IMR-90 (cell line): ENCODE measurements around the gene ERC2. TPM values are rescaled to one million over a fixed set of nuclear protein-coding genes. Genes with fewer than 3 reads are reported as not detected.

ENCODE experiments used
- ATAC-seq: fragments of 200-7000 bp; cut with Tn5 transposase; 2 replicates; pipeline ENCODE4 v1.9.1; 2020; ENCODE audit warnings: low read depth, mild to moderate bottlenecking, moderate library complexity
- BruUV-seq: library from RNA; stranded (reverse); fragments of 400-500 nt; replicated peaks from 2 replicates; lab custom pipeline; 2021; lab: Mats Ljungman, UMichigan
- CTCF ChIA-PET: fragments of 300-600 bp; formaldehyde crosslinking; extraction: SDS; loops from one replicate; lab custom pipeline; 2021; ENCODE audit warnings: antibody characterized with exemption; lab: Yijun Ruan, JAX
- POLR2A ChIA-PET: fragments of 300-600 bp; sonication (Branson Sonifier 250); formaldehyde crosslinking; loops from one replicate; lab custom pipeline; 2022; ENCODE audit warnings: antibody characterized with exemption; ENCODE audit not compliant: unreplicated experiment; lab: Charles Lee
- DNase-seq: peaks from one replicate; pipeline ENCODE4 v3.0.0; 2013
- H2AFZ ChIP-seq: replicated peaks from 2 replicates; pipeline ENCODE3; 2013; ENCODE audit warnings: low read length, mild to moderate bottlenecking; ENCODE audit not compliant: poor library complexity
- H2AK5ac ChIP-seq: 2 replicates; pipeline ENCODE4 v1.6.1; 2013; ENCODE audit warnings: low read depth, low read length, inconsistent platforms
- H2AK9ac ChIP-seq: replicated peaks from 2 replicates; pipeline ENCODE3; 2013; ENCODE audit warnings: mild to moderate bottlenecking, low read depth, low read length, moderate library complexity; ENCODE audit not compliant: poor library complexity
- H2BK120ac ChIP-seq: 2 replicates; pipeline ENCODE4 v1.6.1; 2013; ENCODE audit warnings: low read depth, low read length, inconsistent platforms
- H2BK15ac ChIP-seq: 3 replicates; pipeline ENCODE4 v1.6.1; 2013; ENCODE audit warnings: low read depth, low read length, inconsistent platforms
- H2BK20ac ChIP-seq: 2 replicates; pipeline ENCODE4 v1.6.1; 2013; ENCODE audit warnings: low read depth, mild to moderate bottlenecking, inconsistent platforms, low read length, moderate library complexity
- H2BK5ac ChIP-seq: 2 replicates; pipeline ENCODE4 v1.6.1; 2013; ENCODE audit warnings: mild to moderate bottlenecking, low read depth, low read length, inconsistent platforms; ENCODE audit not compliant: poor library complexity, severe bottlenecking
- H3K14ac ChIP-seq: replicated peaks from 2 replicates; pipeline ENCODE4 v1.6.1; 2013; ENCODE audit warnings: low read depth, low read length, inconsistent platforms
- H3K18ac ChIP-seq: 2 replicates; pipeline ENCODE4 v1.6.1; 2013; ENCODE audit warnings: low read depth, low read length, control low read depth
- H3K23ac ChIP-seq: 2 replicates; pipeline ENCODE4 v1.6.1; 2013; ENCODE audit warnings: low read depth, low read length, inconsistent platforms
- H3K27ac ChIP-seq: 2 replicates; pipeline ENCODE4 v1.5.1; 2013; ENCODE audit warnings: mild to moderate bottlenecking, control low read depth, low read length; ENCODE audit not compliant: insufficient read depth
- H3K27me3 ChIP-seq: 2 replicates; pipeline ENCODE4 v1.6.1; 2013; ENCODE audit warnings: low read length; ENCODE audit not compliant: control insufficient read depth, insufficient read depth
- H3K36me3 ChIP-seq: 2 replicates; pipeline ENCODE4 v1.6.1; 2013; ENCODE audit warnings: low read length, mixed read lengths; ENCODE audit not compliant: control insufficient read depth, insufficient read depth
- H3K4ac ChIP-seq: 2 replicates; pipeline ENCODE4 v1.6.1; 2013; ENCODE audit warnings: low read depth, low read length, inconsistent platforms
- H3K4me1 ChIP-seq: 2 replicates; pipeline ENCODE4 v1.6.1; 2013; ENCODE audit warnings: low read length, mixed read lengths; ENCODE audit not compliant: control insufficient read depth, insufficient read depth
- H3K4me2 ChIP-seq: 2 replicates; pipeline ENCODE4 v1.6.1; 2013; ENCODE audit warnings: low read depth, mild to moderate bottlenecking, control low read depth, low read length, moderate library complexity
- H3K4me3 ChIP-seq: 2 replicates; pipeline ENCODE4 v1.5.1; 2013; ENCODE audit warnings: low read depth, mild to moderate bottlenecking, control low read depth, low read length, moderate library complexity; ENCODE audit not compliant: insufficient read depth
- H3K56ac ChIP-seq: 2 replicates; pipeline ENCODE4 v1.6.1; 2013; ENCODE audit warnings: low read length, inconsistent platforms; ENCODE audit not compliant: insufficient read depth; ENCODE audit errors: extremely low read depth
- H3K79me1 ChIP-seq, 2 experiments: 2 replicates each; pipeline ENCODE4 v1.6.1; 2013; ENCODE audit warnings: low read length in 2 of 2, inconsistent platforms in 1 of 2, low read depth in 1 of 2
- H3K9ac ChIP-seq: 2 replicates; pipeline ENCODE4 v1.6.1; 2013; ENCODE audit warnings: low read depth, low read length, control low read depth
- H3K9me1 ChIP-seq: 2 replicates; pipeline ENCODE4 v1.6.1; 2013; ENCODE audit warnings: low read length, inconsistent platforms; ENCODE audit not compliant: insufficient read depth
- H3K9me3 ChIP-seq: 2 replicates; pipeline ENCODE4 v1.6.1; 2013; ENCODE audit warnings: low read length; ENCODE audit not compliant: control insufficient read depth, insufficient read depth
- H4K20me1 ChIP-seq: 2 replicates; pipeline ENCODE4 v1.6.1; 2013; ENCODE audit warnings: low read length, inconsistent platforms; ENCODE audit not compliant: insufficient read depth
- H4K5ac ChIP-seq: 2 replicates; pipeline ENCODE4 v1.6.1; 2013; ENCODE audit warnings: mild to moderate bottlenecking, low read depth, low read length, control low read depth
- H4K8ac ChIP-seq, 2 experiments: 2 replicates each; pipeline ENCODE4 v1.6.1; 2013; ENCODE audit warnings: low read depth in 2 of 2, low read length in 2 of 2, control low read depth in 1 of 2, inconsistent platforms in 1 of 2
- H4K91ac ChIP-seq: 2 replicates; pipeline ENCODE4 v1.6.1; 2013; ENCODE audit warnings: low read depth, low read length, inconsistent platforms; ENCODE audit not compliant: insufficient read depth
- BHLHE40 ChIP-seq: fragments of 150-350 bp; IDR thresholded peaks from 2 replicates; pipeline ENCODE4 v1.6.1; 2016; ENCODE audit warnings: mild to moderate bottlenecking, low read depth, low read length
- CEBPB ChIP-seq: IDR thresholded peaks from 2 replicates; pipeline ENCODE4 v1.6.1; 2012; ENCODE audit warnings: low read depth, low read length, improper control_type of control experiment
- CHD1 ChIP-seq: IDR thresholded peaks from 2 replicates; pipeline ENCODE4 v1.6.1; 2012; ENCODE audit warnings: low read depth, low read length, improper control_type of control experiment
- CTCF ChIP-seq: conservative IDR thresholded peaks from 2 replicates; pipeline ENCODE4 v1.5.1; 2012; ENCODE audit warnings: mild to moderate bottlenecking, low read depth, low read length, improper control_type of control experiment
- ELK1 ChIP-seq: fragments of 150-350 bp; IDR thresholded peaks from 2 replicates; pipeline ENCODE4 v1.6.1; 2016; ENCODE audit warnings: low read depth, mild to moderate bottlenecking, low read length, moderate library complexity, borderline replicate concordance
- FOS ChIP-seq: fragments of 150-350 bp; IDR thresholded peaks from 2 replicates; pipeline ENCODE4 v1.6.1; 2016; ENCODE audit warnings: low read depth, low read length
- MAFK ChIP-seq: IDR thresholded peaks from 2 replicates; pipeline ENCODE4 v1.6.1; 2012; ENCODE audit warnings: low read depth, low read length, improper control_type of control experiment
- MAZ ChIP-seq: IDR thresholded peaks from 2 replicates; pipeline ENCODE4 v1.6.1; 2012; ENCODE audit warnings: low read depth, mild to moderate bottlenecking, low read length, improper control_type of control experiment, moderate library complexity, borderline replicate concordance
- NFE2L2 ChIP-seq: fragments of 150-350 bp; IDR thresholded peaks from 2 replicates; pipeline ENCODE4 v1.6.1; 2016; ENCODE audit warnings: low read depth, mild to moderate bottlenecking, low read length
- POLR2A ChIP-seq: IDR thresholded peaks from 2 replicates; pipeline ENCODE4 v1.6.1; 2012; ENCODE audit warnings: mild to moderate bottlenecking, low read depth, low read length
- RAD21 ChIP-seq: IDR thresholded peaks from 2 replicates; pipeline ENCODE4 v1.6.1; 2012; ENCODE audit warnings: low read length, improper control_type of control experiment
- RFX5 ChIP-seq: IDR thresholded peaks from 2 replicates; pipeline ENCODE4 v1.8.0; 2012; ENCODE audit warnings: low read depth, mild to moderate bottlenecking, low read length, moderate library complexity
- SMC3 ChIP-seq: fragments of 150-350 bp; IDR thresholded peaks from 2 replicates; pipeline ENCODE4 v1.6.1; 2016; ENCODE audit warnings: low read depth, mild to moderate bottlenecking, antibody characterized with exemption, low read length, moderate library complexity
- WGBS, 2 experiments: methylation state at CpG; one replicate each; pipeline versions ENCODE4 v1.1.5 to v1.1.7; 2013; ENCODE audit warnings: missing lambda C conversion rate in 2 of 2; ENCODE audit not compliant: insufficient read length in 1 of 2; ENCODE audit errors: extremely low coverage in 2 of 2; 5-methylcytosine and 5-hydroxymethylcytosine counted together
- dilution Hi-C: fragments of 300-500 bp; cut with HindIII; formaldehyde crosslinking; loops from one replicate; pipeline ENCODE4 v1.14.3; 2018; ENCODE audit warnings: low sequenced_read_pairs; ENCODE audit not compliant: unreplicated experiment
- in situ Hi-C: fragments of 300-500 bp; cut with MboI; formaldehyde crosslinking; loops from 3 replicates; pipeline ENCODE4 v1.14.3; 2019; ENCODE audit warnings: low sequenced_read_pairs, inconsistent platforms, mixed read lengths
- intact Hi-C: fragments of 100-400 bp; cut with micrococcal nuclease; formaldehyde crosslinking; loops from 2 replicates; pipeline ENCODE4 v1.10.0; 2022
- polyA plus RNA-seq, 3 experiments: library from polyadenylated mRNA; depleted of rRNA; stranded (reverse); fragments of >200 nt; gene quantifications; 2 replicates each; pipeline ENCODE4 v1.2.3, GENCODE V29; 2012; ENCODE audit warnings: low replicate concordance in 1 of 3
- total RNA-seq: library from RNA; depleted of rRNA; stranded (reverse); fragments of >200 nt; gene quantifications from 2 replicates; pipeline ENCODE4 v1.2.3, GENCODE V29; 2012

ERC2 gene
- total and polyA plus RNA-seq, 2 of the 4 experiments (the other 2 are of a cell fraction): 0.17 to 0.18 TPM

- TF ChIP-seq NFE2L2: no peak
Measured at GRCh38 chr3:55804170-55805095, 663.8 kb downstream of the ERC2 start (continued).

GRCh38 chr3:55802816-55803215, 665.5 kb downstream of the ERC2 start:
- DNase-seq: no peak
- H4K20me1 ChIP-seq: no peaks in the 10 kb centered on the region
- H2BK15ac ChIP-seq: no peak overlapping the region
- TF ChIP-seq MAFK (no peak), POLR2A (no peak), SMC3 (no peak), CTCF (no peak), CEBPB (no peak), CHD1 (no peak), ELK1 (no peak), MAZ (no peak), FOS (no peak), RAD21 (no peak), RFX5 (no peak), BHLHE40 (no peak)
- H4K5ac ChIP-seq: no peak overlapping the region
- no peak overlapping the region for H2AK9ac ChIP-seq
- H3K79me1 ChIP-seq: no peaks in the 10 kb centered on the region
- no peaks in the 10 kb centered on the region for H3K27me3 ChIP-seq
- no peak overlapping the region for H3K9ac ChIP-seq
- intact Hi-C loops (no loop called here), in situ Hi-C loops (no loop called here), dilution Hi-C loops (no loop called here)
- POLR2A ChIA-PET: no interaction called here
- H4K91ac ChIP-seq: no peak overlapping the region
- no peak overlapping the region for H3K4ac ChIP-seq
- no peaks in the 10 kb centered on the region for H3K4me1 ChIP-seq
- CTCF ChIA-PET: no interaction called here
- H2AK5ac ChIP-seq: no peak overlapping the region
- no TSS peak for BruUV-seq
- ATAC-seq: no peak
- no peaks in the 10 kb centered on the region for H3K9me1 ChIP-seq
- H3K4me2 ChIP-seq: no peak overlapping the region
- H3K18ac ChIP-seq: no peak overlapping the region
- no peak overlapping the region for H2BK120ac ChIP-seq
- no peak overlapping the region for H4K8ac ChIP-seq
- no peak overlapping the region for H3K23ac ChIP-seq
- H2AFZ ChIP-seq: no peak overlapping the region
- H2BK5ac ChIP-seq: no peak overlapping the region
- WGBS, 2 experiments: no CpG with 5 or more reads among the region's 4 CpGs
- H3K36me3 ChIP-seq: no peaks in the 10 kb centered on the region
- no peak overlapping the region for H3K56ac ChIP-seq
- H3K14ac ChIP-seq: no peak overlapping the region
- no peaks in the 10 kb centered on the region for H3K9me3 ChIP-seq
- H3K4me3 ChIP-seq: no peak overlapping the region
- H2BK20ac ChIP-seq: no peak overlapping the region
- H3K27ac ChIP-seq: no peak overlapping the region
